K562 (cell line): ENCODE data around the gene KMT2D. TPM values are rescaled to one million over a fixed set of nuclear protein-coding genes. Genes with fewer than 3 reads are reported as not detected.

Experiments
- ATAC-seq: fragments of 200-7000 bp; cut with Tn5 transposase; 3 replicates; pipeline ENCODE4 v1.9.1; 2020; ENCODE audit warnings: moderate library complexity
- BruUV-seq: library from RNA; stranded (reverse); fragments of 400-500 nt; replicated peaks from 2 replicates; lab custom pipeline; 2021; lab: Mats Ljungman, UMichigan
- CTCF ChIA-PET: fragments of 300-600 bp; formaldehyde crosslinking; extraction: SDS; loops from one replicate; lab custom pipeline; 2021; ENCODE audit warnings: low intra/inter-chr PET ratio; lab: Yijun Ruan, JAX
- POLR2A ChIA-PET: fragments of 300-600, 350-650 bp; sonication (Branson Sonifier 250); formaldehyde crosslinking; extraction: SDS; loops from one replicate; lab custom pipeline; 2021; ENCODE audit warnings: antibody characterized with exemption, inconsistent platforms; lab: Yijun Ruan, JAX
- DNase-seq, 4 experiments: peaks; one replicate each; pipeline versions ENCODE4 v3.0.0 to v3.0.0-alpha.2; 2011 to 2018; ENCODE audit warnings: low spot score in 3 of 4, mixed read lengths in 3 of 4; ENCODE audit errors: extremely low read depth in 1 of 4
- FAIRE-seq: peaks from 2 replicates; lab custom pipeline; 2011; peaks lifted over from hg19 to GRCh38; lab: Jason Lieb, UNC
- H2AFZ ChIP-seq: 2 replicates; pipeline ENCODE4 v1.6.0; 2011; ENCODE audit warnings: low read depth, low read length, control low read depth, inconsistent platforms
- H3K27ac ChIP-seq: fragments of 200-600 bp; 3 replicates; pipeline ENCODE4 v1.8.0; 2011; ENCODE audit warnings: low read depth, mild to moderate bottlenecking, control low read depth, inconsistent platforms, low read length, moderate library complexity, mixed read lengths; ENCODE audit errors: extremely low read depth
- H3K27me3 ChIP-seq, 2 experiments: fragments of 300-600 bp in 1 of 2; 2 replicates in 1 of 2; 3 replicates in 1 of 2; pipeline versions ENCODE4 v1.6.0 to v1.8.0; 2011; ENCODE audit warnings: inconsistent platforms in 2 of 2, low read length in 2 of 2, mild to moderate bottlenecking in 1 of 2, mixed read lengths in 1 of 2, moderate library complexity in 1 of 2; ENCODE audit not compliant: control insufficient read depth in 2 of 2, insufficient read depth in 2 of 2
- H3K36me3 ChIP-seq: fragments of 300-600 bp; 3 replicates; pipeline ENCODE4 v1.8.0; 2011; ENCODE audit warnings: mild to moderate bottlenecking, low read length, inconsistent platforms; ENCODE audit not compliant: control insufficient read depth, insufficient read depth
- H3K4me1 ChIP-seq, 2 experiments: fragments of 200-600 bp in 1 of 2; replicated peaks in 1 of 2; 2 replicates in 1 of 2; 3 replicates in 1 of 2; pipeline versions ENCODE4 v1.5.1 to v1.8.0; 2011; ENCODE audit warnings: inconsistent platforms in 2 of 2, low read length in 2 of 2, mild to moderate bottlenecking in 1 of 2, mixed read lengths in 1 of 2, moderate library complexity in 1 of 2; ENCODE audit not compliant: control insufficient read depth in 2 of 2, insufficient read depth in 2 of 2
- H3K4me2 ChIP-seq: 2 replicates; pipeline ENCODE4 v1.6.1; 2011; ENCODE audit warnings: low read length, control low read depth, inconsistent platforms, mixed read lengths; ENCODE audit not compliant: insufficient read depth
- H3K4me3 ChIP-seq: fragments of 200-600 bp; sonication (generic), shearing (Covaris generic); 2 replicates; pipeline ENCODE4 v1.5.1; 2016; ENCODE audit warnings: control low read depth, inconsistent platforms
- H3K79me2 ChIP-seq: fragments of 200-600 bp; 3 replicates; pipeline ENCODE4 v1.8.0; 2011; ENCODE audit warnings: low read length, inconsistent platforms; ENCODE audit not compliant: control insufficient read depth, insufficient read depth
- H3K9ac ChIP-seq, 2 experiments: 2 replicates each; pipeline versions ENCODE4 v1.6.0 to v1.6.1; 2011; ENCODE audit warnings: low read depth in 2 of 2, low read length in 2 of 2, control low read depth in 1 of 2, inconsistent platforms in 1 of 2, mild to moderate bottlenecking in 1 of 2, mixed read lengths in 1 of 2; ENCODE audit not compliant: insufficient read depth in 1 of 2
- H3K9me1 ChIP-seq: one replicate; pipeline ENCODE4 v1.6.0; 2011; ENCODE audit warnings: inconsistent platforms, mild to moderate bottlenecking, low read length, moderate library complexity; ENCODE audit not compliant: control insufficient read depth, insufficient read depth
- H3K9me3 ChIP-seq: replicated peaks from 2 replicates; pipeline ENCODE4 v1.5.1; 2011; ENCODE audit warnings: low read depth, low read length, inconsistent platforms; ENCODE audit not compliant: control insufficient read depth, insufficient read depth
- H4K20me1 ChIP-seq: replicated peaks from 2 replicates; pipeline ENCODE4 v1.6.1; 2011; ENCODE audit warnings: low read length, inconsistent platforms, mixed read lengths; ENCODE audit not compliant: control insufficient read depth, insufficient read depth
- ARID4B ChIP-seq: sonication (generic); formaldehyde crosslinking; IDR thresholded peaks from 2 replicates; pipeline ENCODE4 v1.8.0; 2022; ENCODE audit warnings: mild to moderate bottlenecking, missing genetic modification reagents
- CBX3 ChIP-seq, 2 experiments: IDR thresholded peaks; 1 replicate in 1 of 2; 2 replicates in 1 of 2; pipeline ENCODE4 v1.6.1; 2012; ENCODE audit warnings: inconsistent platforms in 2 of 2, low read length in 2 of 2, borderline replicate concordance in 1 of 2, control low read depth in 1 of 2
- FOXP4 ChIP-seq: sonication (generic); formaldehyde crosslinking; IDR thresholded peaks from 2 replicates; pipeline ENCODE4 v1.8.0; 2022; ENCODE audit warnings: mild to moderate bottlenecking, missing genetic modification reagents, borderline replicate concordance
- MAFF ChIP-seq: IDR thresholded peaks from 2 replicates; pipeline ENCODE4 v1.6.1; 2012; ENCODE audit warnings: low read length, improper control_type of control experiment
- THRA ChIP-seq: fragments of 450-650 bp; IDR thresholded peaks from 2 replicates; pipeline ENCODE4 v1.6.1; 2017; ENCODE audit warnings: mild to moderate bottlenecking, moderate library complexity
- THRB ChIP-seq: fragments of 450-650 bp; formaldehyde crosslinking; conservative IDR thresholded peaks from 2 replicates; pipeline ENCODE4 v1.4.0; 2022; ENCODE audit warnings: mild to moderate bottlenecking, missing genetic modification characterization
- ZBTB49 ChIP-seq: sonication (generic); formaldehyde crosslinking; IDR thresholded peaks from 2 replicates; pipeline ENCODE4 v1.8.0; 2022; ENCODE audit warnings: missing genetic modification reagents, mild to moderate bottlenecking, borderline replicate concordance
- WGBS: fragments of 100-300 bp; shearing (Covaris generic); methylation state at CpG from one replicate; pipeline ENCODE4 v1.1.6; 2016; ENCODE audit warnings: low coverage, mixed read lengths; ENCODE audit not compliant: insufficient coverage; ENCODE audit errors: missing lambda C conversion rate; 5-methylcytosine and 5-hydroxymethylcytosine counted together
- in situ Hi-C: fragments of 300-500 bp; cut with MboI; formaldehyde crosslinking; loops from 4 replicates; pipeline ENCODE4 v1.15.0; 2018; ENCODE audit warnings: inconsistent platforms, mixed read lengths
- intact Hi-C: fragments of 100-400 bp; cut with micrococcal nuclease; formaldehyde crosslinking; loops from 2 replicates; pipeline ENCODE4 v1.14.2; 2022
- polyA plus RNA-seq, 8 experiments: library from polyadenylated mRNA; depleted of rRNA in 4 of 8; stranded (reverse) in 5 of 8; unstranded in 3 of 8; fragments of >200 nt; fragmentation: Nextera tagmentation in 2 of 8; fragmentation: Illumina TruSeq in 1 of 8; extraction: Ambion mirVana in 2 of 8; extraction: Trizol in 1 of 8; gene quantifications; 2 replicates each; pipeline versions ENCODE4 v1.2.1 to v1.2.3, GENCODE V29; 2011 to 2014; ENCODE audit warnings: inconsistent platforms in 1 of 8, missing spikeins in 1 of 8
- total RNA-seq, 7 experiments: library from RNA; depleted of rRNA in 6 of 7; stranded (reverse); fragments of >200 nt in 6 of 7; fragmentation: Illumina TruSeq in 2 of 7; extraction: Trizol in 2 of 7; gene quantifications; 2 replicates each; pipeline versions ENCODE4 v1.2.1 to v1.2.3, GENCODE V29; 2011 to 2021; ENCODE audit warnings: low replicate concordance in 1 of 7

KMT2D gene
- total and polyA plus RNA-seq, 9 of the 15 experiments (the other 6 are each of a cell fraction or from before 2014, with no cell fraction given): 0.22 to 93.7 (median 13.7) TPM

DNA sequence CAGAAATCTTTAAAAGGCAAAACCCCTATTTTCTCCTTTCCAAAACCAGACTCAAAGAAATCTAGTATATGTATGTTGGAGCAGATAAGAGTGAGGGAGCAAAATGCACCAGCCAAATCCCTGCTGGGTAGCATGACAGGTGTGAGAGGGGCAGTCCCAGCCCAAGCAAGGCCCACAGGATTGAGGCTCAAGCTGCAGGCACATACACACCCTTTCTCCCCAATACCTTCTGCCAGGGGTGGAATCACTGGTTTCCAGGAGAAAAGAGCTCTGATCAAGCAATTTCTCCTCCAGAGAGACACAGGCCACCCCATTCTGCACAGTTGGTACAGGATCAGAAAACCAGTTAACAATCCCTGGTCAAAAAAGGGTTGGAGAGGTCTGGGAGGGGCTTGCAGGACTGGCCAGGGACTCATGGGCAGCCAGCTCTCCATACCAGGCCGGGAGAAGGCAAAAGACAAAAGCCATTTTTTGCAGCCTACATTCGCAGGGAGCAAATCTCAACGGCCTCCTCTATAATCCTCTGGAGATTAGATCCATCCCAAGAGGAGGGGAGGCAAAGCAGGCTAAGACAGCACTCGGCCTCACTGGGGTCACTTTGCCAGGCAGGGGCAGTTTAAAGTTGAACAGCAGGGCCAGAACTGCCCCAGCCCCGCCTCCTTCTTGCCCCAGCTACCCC, 2.1 kb downstream of the KMT2D start:
- Histone ChIP-seq H3K79me2 (peaks cover 82% of the 10 kb centered on the region), H2AFZ (no peak overlapping the region), H3K9me1 (peaks cover 4% of the 10 kb centered on the region), H4K20me1 (peaks cover 51% of the 10 kb centered on the region), H3K27me3 (no peaks in the 10 kb centered on the region), H3K9ac (peak overlapping the region; percentile 96 to 98), H3K4me2 (peak overlapping the region; percentile 94), H3K9me3 (no peaks in the 10 kb centered on the region), H3K4me3 (peak overlapping the region; percentile 94), H3K27ac (peak overlapping the region; percentile 98; the same call in 2 of the 3 replicates), H3K36me3 (peaks cover 35% of the 10 kb centered on the region), H3K4me1 (peaks cover 13 to 24% of the 10 kb centered on the region in 2 experiments; a peak in 4 of 5 replicates)
- 5% methylated on average over 5 of the region's 5 CpGs for WGBS
- ATAC-seq: no peak
- intact Hi-C loops (no loop called here), in situ Hi-C loops (no loop called here)
- no TSS peak for BruUV-seq
- peak in 1 of 4 experiments; percentile 11 for DNase-seq
- POLR2A ChIA-PET: interaction anchor here (0.5 to 6.4 kb wide), 19 partner anchors 8 to 523 kb away, joined by 3 to 40 read pairs (median 4); partner anchors contain the start of genes RHEBL1, TUBA1B and TUBA1C
- CTCF ChIA-PET: no interaction called here
- no peak for FAIRE-seq
- TF ChIP-seq FOXP4 (CRISPR knock-in tag) (0 out of 2 replicates have a peak, but pooled peaks have one; percentile 10), CBX3 (IDR thresholded peaks at IDR 0.05; ENCODE audit: borderline replicate concordance in 1 of 2, low read length in 2 of 2) (no peak), MAFF (no peak), ARID4B (CRISPR knock-in tag) (0 out of 2 replicates have a peak, but pooled peaks have one; percentile 14), THRA (no peak), ZBTB49 (CRISPR knock-in tag) (no peak), THRB (CRISPR knock-in tag) (no peak)
